ENCODE measurements around the gene LGALS1. TPM values are rescaled to one million over a fixed set of nuclear protein-coding genes. Genes with fewer than 3 reads are reported as not detected.
A peak's percentile ranks its signal among the peaks of the same experiment; 100 is the strongest.

LGALS1 gene
- total RNA-seq, 1 donor from 2014 or later = 50.7 TPM

DNA sequence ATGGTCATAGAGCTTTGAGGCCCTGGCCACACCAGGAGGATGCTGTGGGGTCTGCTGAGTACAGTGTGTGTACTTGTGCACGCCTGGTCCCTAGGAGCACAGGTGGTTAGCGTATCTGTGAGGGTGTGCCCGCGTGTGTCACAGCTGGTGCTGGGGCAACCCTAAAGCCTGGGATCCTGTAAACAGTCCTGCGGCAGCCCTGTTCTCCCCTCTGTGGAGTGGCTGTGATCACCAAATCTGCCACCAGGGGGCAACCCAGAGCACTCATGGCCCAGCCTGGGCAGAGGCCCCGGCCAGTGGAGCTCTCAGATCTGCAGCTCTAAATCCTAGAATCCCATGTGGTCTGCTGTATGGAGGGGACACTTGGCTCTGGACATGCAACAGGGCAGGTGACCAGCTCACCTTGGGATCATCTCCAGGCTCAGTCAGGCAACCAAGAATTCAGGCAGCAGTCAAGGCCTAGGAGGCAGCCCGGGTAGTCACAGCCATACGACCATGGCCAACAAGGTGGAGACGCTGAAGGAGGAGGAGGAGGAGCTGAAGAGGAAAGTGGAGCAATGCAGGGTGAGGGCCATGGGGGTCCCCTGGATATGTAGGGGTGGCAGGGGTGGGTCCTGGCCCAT lies 32.1 kb upstream of the LGALS1 start:
- peak; percentile 96 for DNase-seq
- Mint-ChIP-seq H3K9me3 (ENCODE audit: unreplicated experiment) (no peaks in the 10 kb centered on the region), H3K27me3 (ENCODE audit: unreplicated experiment) (peaks cover 2% of the 10 kb centered on the region), H3K4me1 (ENCODE audit: low read depth, unreplicated experiment) (peaks cover 5% of the 10 kb centered on the region), H3K4me3 (ENCODE audit: unreplicated experiment) (no peak overlapping the region), H3K27ac (ENCODE audit: unreplicated experiment) (no peak overlapping the region), H3K36me3 (ENCODE audit: unreplicated experiment) (no peaks in the 10 kb centered on the region)
- TF ChIP-seq, protein P1, sequence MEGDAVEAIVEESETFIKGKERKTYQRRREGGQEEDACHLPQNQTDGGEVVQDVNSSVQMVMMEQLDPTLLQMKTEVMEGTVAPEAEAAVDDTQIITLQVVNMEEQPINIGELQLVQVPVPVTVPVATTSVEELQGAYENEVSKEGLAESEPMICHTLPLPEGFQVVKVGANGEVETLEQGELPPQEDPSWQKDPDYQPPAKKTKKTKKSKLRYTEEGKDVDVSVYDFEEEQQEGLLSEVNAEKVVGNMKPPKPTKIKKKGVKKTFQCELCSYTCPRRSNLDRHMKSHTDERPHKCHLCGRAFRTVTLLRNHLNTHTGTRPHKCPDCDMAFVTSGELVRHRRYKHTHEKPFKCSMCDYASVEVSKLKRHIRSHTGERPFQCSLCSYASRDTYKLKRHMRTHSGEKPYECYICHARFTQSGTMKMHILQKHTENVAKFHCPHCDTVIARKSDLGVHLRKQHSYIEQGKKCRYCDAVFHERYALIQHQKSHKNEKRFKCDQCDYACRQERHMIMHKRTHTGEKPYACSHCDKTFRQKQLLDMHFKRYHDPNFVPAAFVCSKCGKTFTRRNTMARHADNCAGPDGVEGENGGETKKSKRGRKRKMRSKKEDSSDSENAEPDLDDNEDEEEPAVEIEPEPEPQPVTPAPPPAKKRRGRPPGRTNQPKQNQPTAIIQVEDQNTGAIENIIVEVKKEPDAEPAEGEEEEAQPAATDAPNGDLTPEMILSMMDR (IDR thresholded peaks at IDR 0.05; ENCODE audit: partially characterized antibody, unreplicated experiment) = peak; percentile 94

DNA sequence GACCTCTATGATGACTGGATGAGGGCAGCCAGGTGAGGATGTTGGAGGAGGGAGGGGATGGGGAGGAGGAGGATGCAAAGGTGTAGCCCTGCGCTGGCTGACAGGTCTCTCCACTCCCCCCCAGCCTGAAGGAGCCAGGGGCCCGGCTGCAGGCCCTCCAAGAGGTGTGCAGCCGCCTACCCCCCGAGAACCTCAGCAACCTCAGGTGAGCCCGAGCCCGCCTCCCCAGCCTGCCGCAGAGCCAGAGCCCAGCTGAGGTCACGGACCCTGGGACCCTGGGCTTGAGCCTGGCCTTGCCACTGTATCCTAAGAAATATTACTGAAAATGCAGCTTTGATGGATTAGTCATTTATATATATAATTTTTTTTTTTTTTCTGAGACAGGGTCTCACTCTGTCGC lies 28.1 kb upstream of the LGALS1 start:
- H3K27me3 Mint-ChIP-seq (ENCODE audit: unreplicated experiment) = no peaks in the 10 kb centered on the region
- TF ChIP-seq, protein P1 (IDR thresholded peaks at IDR 0.05; ENCODE audit: partially characterized antibody, unreplicated experiment) = no peak
- peaks cover 2% of the 10 kb centered on the region for H3K4me1 Mint-ChIP-seq (ENCODE audit: low read depth, unreplicated experiment)
- no peak for DNase-seq
- no peaks in the 10 kb centered on the region for H3K36me3 Mint-ChIP-seq (ENCODE audit: unreplicated experiment)
- H3K4me3 Mint-ChIP-seq (ENCODE audit: unreplicated experiment) = no peak overlapping the region
- H3K9me3 Mint-ChIP-seq (ENCODE audit: unreplicated experiment) = no peaks in the 10 kb centered on the region
- H3K27ac Mint-ChIP-seq (ENCODE audit: unreplicated experiment) = no peak overlapping the region

DNA sequence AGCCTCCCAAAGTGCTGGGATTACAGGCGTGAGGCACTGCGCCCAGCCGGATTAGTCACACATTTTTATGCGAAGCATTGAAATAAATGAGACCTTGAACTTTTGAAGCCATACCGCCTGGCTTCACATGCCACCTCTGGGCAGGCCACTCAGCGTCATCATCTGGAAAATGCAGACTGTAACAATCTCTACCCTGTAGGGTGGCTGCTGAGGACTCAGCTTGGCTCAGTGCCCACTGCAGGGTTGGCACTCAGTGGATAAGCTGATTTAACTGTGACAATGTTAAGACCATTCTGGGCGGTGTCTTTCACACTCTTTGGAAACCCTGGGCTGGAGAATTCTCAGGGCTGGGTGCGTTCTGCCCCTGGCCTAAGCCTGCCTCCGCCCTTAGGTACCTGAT lies 27.5 kb upstream of the LGALS1 start:
- no peak for DNase-seq
- Mint-ChIP-seq H3K27me3 (ENCODE audit: unreplicated experiment) (no peaks in the 10 kb centered on the region), H3K36me3 (ENCODE audit: unreplicated experiment) (no peaks in the 10 kb centered on the region), H3K27ac (ENCODE audit: unreplicated experiment) (no peak overlapping the region), H3K9me3 (ENCODE audit: unreplicated experiment) (no peaks in the 10 kb centered on the region), H3K4me1 (ENCODE audit: low read depth, unreplicated experiment) (peaks cover 2% of the 10 kb centered on the region), H3K4me3 (ENCODE audit: unreplicated experiment) (no peak overlapping the region)
- TF ChIP-seq, protein P1 (IDR thresholded peaks at IDR 0.05; ENCODE audit: partially characterized antibody, unreplicated experiment) = no peak

DNA sequence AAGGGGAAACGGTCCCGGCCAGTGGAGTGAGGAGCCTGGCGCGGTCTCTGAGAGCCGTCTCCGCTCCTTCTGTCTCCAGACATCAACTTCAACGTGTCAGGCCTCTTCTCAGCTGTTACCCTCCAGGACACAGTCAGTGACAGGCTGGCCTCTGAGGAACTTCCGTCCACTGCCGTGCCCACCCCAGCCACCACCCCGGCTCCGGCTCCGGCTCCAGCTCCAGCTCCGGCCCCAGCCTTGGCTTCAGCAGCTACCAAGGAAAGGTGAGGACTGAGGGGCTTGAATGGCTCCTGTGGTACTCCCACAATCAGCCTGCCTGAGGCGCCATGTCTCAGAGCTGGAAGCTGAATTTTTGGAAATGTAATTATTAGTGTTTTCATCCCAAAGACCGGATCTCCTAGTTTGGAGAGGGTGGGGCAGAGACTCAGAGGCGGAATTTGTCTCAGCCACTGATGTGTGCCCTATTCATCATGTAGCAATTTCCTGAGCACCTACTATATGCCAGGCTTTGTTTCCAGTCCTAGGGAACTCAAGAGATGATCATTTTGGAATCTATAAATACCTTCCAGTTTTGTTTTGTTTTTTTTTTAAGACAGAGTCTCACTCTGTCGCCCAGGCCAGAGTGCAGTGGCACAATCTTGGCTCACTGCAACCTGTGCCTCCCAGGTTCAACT lies 24.8 kb upstream of the LGALS1 start:
- no peaks in the 10 kb centered on the region for H3K36me3 Mint-ChIP-seq (ENCODE audit: unreplicated experiment)
- no peaks in the 10 kb centered on the region for H3K9me3 Mint-ChIP-seq (ENCODE audit: unreplicated experiment)
- DNase-seq = no peak
- TF ChIP-seq, protein P1 (IDR thresholded peaks at IDR 0.05; ENCODE audit: partially characterized antibody, unreplicated experiment) = no peak
- H3K4me3 Mint-ChIP-seq (ENCODE audit: unreplicated experiment) = no peak overlapping the region
- no peaks in the 10 kb centered on the region for H3K27me3 Mint-ChIP-seq (ENCODE audit: unreplicated experiment)
- no peaks in the 10 kb centered on the region for H3K4me1 Mint-ChIP-seq (ENCODE audit: low read depth, unreplicated experiment)
- no peak overlapping the region for H3K27ac Mint-ChIP-seq (ENCODE audit: unreplicated experiment)

DNA sequence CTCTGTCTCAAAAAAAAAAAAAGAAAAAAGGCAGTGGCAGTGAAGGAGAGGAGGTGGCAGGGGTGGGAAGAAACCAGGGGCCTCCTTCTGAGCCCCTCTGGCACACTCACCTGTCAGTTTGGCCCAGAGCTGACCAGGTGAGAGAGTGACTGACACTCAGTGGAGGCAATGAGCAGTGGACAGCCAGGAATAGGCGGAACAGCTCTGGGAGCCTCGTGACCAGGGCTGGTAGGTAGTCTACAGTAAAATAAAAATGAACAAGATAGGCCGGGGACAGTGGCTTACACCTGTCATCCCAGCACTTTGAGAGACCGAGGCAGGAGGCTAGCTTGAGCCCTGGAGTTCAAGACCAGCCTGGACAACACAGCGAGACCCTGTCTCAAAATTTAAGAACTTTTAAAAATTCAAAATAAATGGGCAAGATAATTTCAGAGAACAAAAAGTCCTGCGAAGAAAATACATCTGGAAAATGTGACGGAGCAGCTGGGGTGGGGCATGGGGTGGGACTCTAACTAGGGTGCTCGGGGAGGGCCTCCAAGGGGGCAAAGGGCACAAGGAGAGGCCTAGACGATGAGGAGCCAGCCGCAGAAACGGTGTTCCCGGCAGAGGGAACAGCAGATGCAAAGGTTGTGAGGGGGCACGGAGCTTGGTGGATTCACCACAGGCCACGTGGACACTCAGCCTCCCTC lies 20.7 kb upstream of the LGALS1 start:
- Mint-ChIP-seq H3K4me3 (ENCODE audit: unreplicated experiment) (no peak overlapping the region), H3K27me3 (ENCODE audit: unreplicated experiment) (peaks cover 9% of the 10 kb centered on the region), H3K9me3 (ENCODE audit: unreplicated experiment) (peaks cover 8% of the 10 kb centered on the region), H3K36me3 (ENCODE audit: unreplicated experiment) (no peaks in the 10 kb centered on the region), H3K27ac (ENCODE audit: unreplicated experiment) (no peak overlapping the region), H3K4me1 (ENCODE audit: low read depth, unreplicated experiment) (peaks cover 6% of the 10 kb centered on the region)
- TF ChIP-seq, protein P1 (IDR thresholded peaks at IDR 0.05; ENCODE audit: partially characterized antibody, unreplicated experiment) = no peak
- DNase-seq = no peak
